K562 (cell line): ENCODE results near the gene TRMT112. TPM values are rescaled to one million over a fixed set of nuclear protein-coding genes. Genes with fewer than 3 reads are reported as not detected.
A peak's percentile ranks its signal among the peaks of the same experiment; 100 is the strongest.

Experiments
- CXXC5 ChIP-seq: fragments of 250-450 bp; sonication (Bioruptor Pico); IDR thresholded peaks from 2 replicates; pipeline ENCODE4 v1.8.0; 2022; ENCODE audit warnings: inconsistent platforms, mild to moderate bottlenecking, moderate library complexity
- DNMT1 ChIP-seq: fragments of 450-650 bp; IDR thresholded peaks from 2 replicates; pipeline ENCODE4 v1.6.1; 2016; ENCODE audit warnings: antibody characterized with exemption, mild to moderate bottlenecking
- FOXJ2 ChIP-seq: fragments of 200-800 bp; sonication (Bioruptor generic); IDR thresholded peaks from 2 replicates; pipeline ENCODE4 v1.6.1; 2016; ENCODE audit warnings: missing genetic modification characterization, missing compliant biosample characterization
- FOXP1 ChIP-seq: sonication (generic); formaldehyde crosslinking; IDR thresholded peaks from 2 replicates; pipeline ENCODE4 v1.8.0; 2022; ENCODE audit warnings: mild to moderate bottlenecking, missing genetic modification reagents
- GABPA ChIP-seq: fragments of 200-800 bp; sonication (Bioruptor generic); conservative IDR thresholded peaks from 2 replicates; pipeline ENCODE4 v1.6.1; 2016; ENCODE audit warnings: low read depth, missing genetic modification characterization, missing compliant biosample characterization
- HCFC1 ChIP-seq: IDR thresholded peaks from 2 replicates; pipeline ENCODE4 v1.6.1; 2012; ENCODE audit warnings: low read depth, low read length, improper control_type of control experiment
- ILK ChIP-seq: fragments of 450-650 bp; IDR thresholded peaks from 2 replicates; pipeline ENCODE4 v1.6.1; 2016; ENCODE audit warnings: missing genetic modification characterization, low read depth, mild to moderate bottlenecking, missing compliant biosample characterization, moderate library complexity, borderline replicate concordance
- POLR2B ChIP-seq: fragments of 450-650 bp; IDR thresholded peaks from 2 replicates; pipeline ENCODE4 v1.6.1; 2018; ENCODE audit warnings: low read depth; ENCODE audit not compliant: partially characterized antibody
- POLR2H ChIP-seq: IDR thresholded peaks from 2 replicates; pipeline ENCODE4 v1.6.1; 2016; ENCODE audit warnings: missing genetic modification characterization, low read depth, mild to moderate bottlenecking, control low read depth, missing compliant biosample characterization, moderate library complexity
- RB1 ChIP-seq: fragments of 450-650 bp; IDR thresholded peaks from 2 replicates; pipeline ENCODE4 v1.6.1; 2017; ENCODE audit warnings: low read depth, mild to moderate bottlenecking
- SMARCC2 ChIP-seq: fragments of 450-650 bp; IDR thresholded peaks from 2 replicates; pipeline ENCODE4 v1.6.1; 2017; ENCODE audit warnings: antibody characterized with exemption, moderate library complexity, mild to moderate bottlenecking, low read depth
- TARDBP ChIP-seq: fragments of 450-650 bp; IDR thresholded peaks from 2 replicates; pipeline ENCODE4 v1.6.1; 2016
- TGIF2 ChIP-seq: sonication (generic); formaldehyde crosslinking; IDR thresholded peaks from 2 replicates; pipeline ENCODE4 v1.8.1; 2022; ENCODE audit warnings: mild to moderate bottlenecking, missing genetic modification reagents, moderate library complexity
- ZNF354B ChIP-seq: fragments of 250-450 bp; sonication (Bioruptor Pico); IDR thresholded peaks from 2 replicates; pipeline ENCODE4 v1.4.0; 2020
- polyA plus RNA-seq, 8 experiments: library from polyadenylated mRNA; depleted of rRNA in 4 of 8; stranded (reverse) in 5 of 8; unstranded in 3 of 8; fragments of >200 nt; fragmentation: Nextera tagmentation in 2 of 8; fragmentation: Illumina TruSeq in 1 of 8; extraction: Ambion mirVana in 2 of 8; extraction: Trizol in 1 of 8; gene quantifications; 2 replicates each; pipeline versions ENCODE4 v1.2.1 to v1.2.3, GENCODE V29; 2011 to 2014; ENCODE audit warnings: inconsistent platforms in 1 of 8, missing spikeins in 1 of 8
- total RNA-seq, 7 experiments: library from RNA; depleted of rRNA in 6 of 7; stranded (reverse); fragments of >200 nt in 6 of 7; fragmentation: Illumina TruSeq in 2 of 7; extraction: Trizol in 2 of 7; gene quantifications; 2 replicates each; pipeline versions ENCODE4 v1.2.1 to v1.2.3, GENCODE V29; 2011 to 2021; ENCODE audit warnings: low replicate concordance in 1 of 7
- TF ChIP-seq, protein P1 (sequence below): sonication (generic); formaldehyde crosslinking; IDR thresholded peaks from 2 replicates; pipeline ENCODE4 v1.8.0; 2022; ENCODE audit warnings: mild to moderate bottlenecking, low read depth, missing genetic modification reagents
- TF ChIP-seq, protein P2 (sequence below): fragments of 250-450 bp; sonication (Bioruptor Pico); IDR thresholded peaks from 2 replicates; pipeline ENCODE4 v1.8.0; 2022; ENCODE audit warnings: inconsistent platforms, mild to moderate bottlenecking, moderate library complexity, borderline replicate concordance
- TF ChIP-seq, protein P3 (sequence below): sonication (generic); formaldehyde crosslinking; IDR thresholded peaks from 2 replicates; pipeline ENCODE4 v1.8.1; 2022; ENCODE audit warnings: missing genetic modification reagents
- TF ChIP-seq, protein P4 (sequence below): fragments of 250-450 bp; sonication (Bioruptor Pico); IDR thresholded peaks from 2 replicates; pipeline ENCODE4 v1.5.0; 2021; ENCODE audit warnings: mild to moderate bottlenecking, borderline replicate concordance
- TF ChIP-seq, protein P5 (sequence below): fragments of 250-450 bp; sonication (Bioruptor Pico); IDR thresholded peaks from 2 replicates; pipeline ENCODE4 v1.8.0; 2022; ENCODE audit warnings: moderate library complexity, mild to moderate bottlenecking, inconsistent platforms
- TF ChIP-seq, protein P6 (sequence below): sonication (generic); formaldehyde crosslinking; IDR thresholded peaks from 2 replicates; pipeline ENCODE4 v1.8.0; 2022; ENCODE audit warnings: missing genetic modification reagents, mild to moderate bottlenecking, borderline replicate concordance

TRMT112 gene
- total and polyA plus RNA-seq, 9 of the 15 experiments (the other 6 are each of a cell fraction or from before 2014, with no cell fraction given): 162 to 444 (median 300) TPM

DNA sequence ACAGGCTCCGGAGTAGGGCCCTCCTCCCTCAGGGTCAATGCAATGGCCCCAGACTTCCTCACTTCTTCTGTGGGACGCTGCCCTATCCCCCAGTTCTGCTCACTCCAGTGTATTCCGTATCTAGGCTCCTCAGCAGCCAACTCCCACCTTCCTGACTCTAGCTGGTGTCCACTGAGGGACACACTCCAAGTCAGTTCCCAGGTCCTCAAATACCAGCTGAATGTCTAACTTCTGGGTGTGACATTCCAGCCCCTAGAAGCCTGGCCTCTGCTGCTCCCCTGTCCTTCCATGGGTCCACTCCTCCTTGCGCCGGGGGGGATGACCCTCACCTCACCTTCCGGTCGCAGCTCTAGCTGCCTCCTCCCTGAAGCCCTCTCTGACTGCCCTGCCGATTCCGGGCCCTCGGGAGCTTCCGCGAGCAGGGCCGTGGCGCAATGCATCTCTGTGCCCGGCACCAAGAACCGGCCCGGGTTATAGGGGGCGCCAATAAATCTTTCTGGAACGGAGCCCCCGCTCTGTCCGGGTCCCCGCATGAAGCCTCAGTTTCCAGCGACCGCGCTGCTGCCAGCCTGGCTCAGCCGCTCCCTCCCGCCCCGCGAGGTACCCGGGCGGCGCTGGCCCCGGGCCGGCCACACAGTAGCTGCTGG is 48.3 kb downstream of the TRMT112 start (continued):
- no peak; the same call in 1 of the 2 replicates for TF ChIP-seq POLR2H (tag)
- no peak for TF ChIP-seq ZNF354B
- TF ChIP-seq TGIF2 (CRISPR knock-in tag): no peak
- no peak for TF ChIP-seq GABPA (tag)
- no peak; the same call in 1 of the 2 replicates for TF ChIP-seq RB1
- no peak for TF ChIP-seq CXXC5 (CRISPR knock-in tag)
- TF ChIP-seq FOXP1: no peak
- TF ChIP-seq TARDBP: no peak
- no peak for TF ChIP-seq ILK
- TF ChIP-seq, protein P1, sequence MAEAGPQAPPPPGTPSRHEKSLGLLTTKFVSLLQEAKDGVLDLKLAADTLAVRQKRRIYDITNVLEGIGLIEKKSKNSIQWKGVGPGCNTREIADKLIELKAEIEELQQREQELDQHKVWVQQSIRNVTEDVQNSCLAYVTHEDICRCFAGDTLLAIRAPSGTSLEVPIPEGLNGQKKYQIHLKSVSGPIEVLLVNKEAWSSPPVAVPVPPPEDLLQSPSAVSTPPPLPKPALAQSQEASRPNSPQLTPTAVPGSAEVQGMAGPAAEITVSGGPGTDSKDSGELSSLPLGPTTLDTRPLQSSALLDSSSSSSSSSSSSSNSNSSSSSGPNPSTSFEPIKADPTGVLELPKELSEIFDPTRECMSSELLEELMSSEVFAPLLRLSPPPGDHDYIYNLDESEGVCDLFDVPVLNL: no peak
- no peak for TF ChIP-seq DNMT1
- TF ChIP-seq, protein P2, sequence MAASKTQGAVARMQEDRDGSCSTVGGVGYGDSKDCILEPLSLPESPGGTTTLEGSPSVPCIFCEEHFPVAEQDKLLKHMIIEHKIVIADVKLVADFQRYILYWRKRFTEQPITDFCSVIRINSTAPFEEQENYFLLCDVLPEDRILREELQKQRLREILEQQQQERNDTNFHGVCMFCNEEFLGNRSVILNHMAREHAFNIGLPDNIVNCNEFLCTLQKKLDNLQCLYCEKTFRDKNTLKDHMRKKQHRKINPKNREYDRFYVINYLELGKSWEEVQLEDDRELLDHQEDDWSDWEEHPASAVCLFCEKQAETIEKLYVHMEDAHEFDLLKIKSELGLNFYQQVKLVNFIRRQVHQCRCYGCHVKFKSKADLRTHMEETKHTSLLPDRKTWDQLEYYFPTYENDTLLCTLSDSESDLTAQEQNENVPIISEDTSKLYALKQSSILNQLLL (CRISPR knock-in tag): no peak
- peak; percentile 38; the same call in 1 of the 2 replicates for TF ChIP-seq HCFC1
- TF ChIP-seq FOXJ2 (tag): no peak; the same call in 1 of the 2 replicates
- peak; percentile 51 for TF ChIP-seq POLR2B
- TF ChIP-seq, protein P3, sequence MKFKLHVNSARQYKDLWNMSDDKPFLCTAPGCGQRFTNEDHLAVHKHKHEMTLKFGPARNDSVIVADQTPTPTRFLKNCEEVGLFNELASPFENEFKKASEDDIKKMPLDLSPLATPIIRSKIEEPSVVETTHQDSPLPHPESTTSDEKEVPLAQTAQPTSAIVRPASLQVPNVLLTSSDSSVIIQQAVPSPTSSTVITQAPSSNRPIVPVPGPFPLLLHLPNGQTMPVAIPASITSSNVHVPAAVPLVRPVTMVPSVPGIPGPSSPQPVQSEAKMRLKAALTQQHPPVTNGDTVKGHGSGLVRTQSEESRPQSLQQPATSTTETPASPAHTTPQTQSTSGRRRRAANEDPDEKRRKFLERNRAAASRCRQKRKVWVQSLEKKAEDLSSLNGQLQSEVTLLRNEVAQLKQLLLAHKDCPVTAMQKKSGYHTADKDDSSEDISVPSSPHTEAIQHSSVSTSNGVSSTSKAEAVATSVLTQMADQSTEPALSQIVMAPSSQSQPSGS (CRISPR knock-in tag): no peak
- TF ChIP-seq, protein P4, sequence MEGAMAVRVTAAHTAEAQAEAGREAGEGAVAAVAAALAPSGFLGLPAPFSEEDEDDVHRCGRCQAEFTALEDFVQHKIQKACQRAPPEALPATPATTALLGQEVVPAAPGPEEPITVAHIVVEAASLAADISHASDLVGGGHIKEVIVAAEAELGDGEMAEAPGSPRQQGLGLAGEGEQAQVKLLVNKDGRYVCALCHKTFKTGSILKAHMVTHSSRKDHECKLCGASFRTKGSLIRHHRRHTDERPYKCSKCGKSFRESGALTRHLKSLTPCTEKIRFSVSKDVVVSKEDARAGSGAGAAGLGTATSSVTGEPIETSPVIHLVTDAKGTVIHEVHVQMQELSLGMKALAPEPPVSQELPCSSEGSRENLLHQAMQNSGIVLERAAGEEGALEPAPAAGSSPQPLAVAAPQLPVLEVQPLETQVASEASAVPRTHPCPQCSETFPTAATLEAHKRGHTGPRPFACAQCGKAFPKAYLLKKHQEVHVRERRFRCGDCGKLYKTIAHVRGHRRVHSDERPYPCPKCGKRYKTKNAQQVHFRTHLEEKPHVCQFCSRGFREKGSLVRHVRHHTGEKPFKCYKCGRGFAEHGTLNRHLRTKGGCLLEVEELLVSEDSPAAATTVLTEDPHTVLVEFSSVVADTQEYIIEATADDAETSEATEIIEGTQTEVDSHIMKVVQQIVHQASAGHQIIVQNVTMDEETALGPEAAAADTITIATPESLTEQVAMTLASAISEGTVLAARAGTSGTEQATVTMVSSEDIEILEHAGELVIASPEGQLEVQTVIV (CRISPR knock-in tag): no peak
- TF ChIP-seq, protein P5, sequence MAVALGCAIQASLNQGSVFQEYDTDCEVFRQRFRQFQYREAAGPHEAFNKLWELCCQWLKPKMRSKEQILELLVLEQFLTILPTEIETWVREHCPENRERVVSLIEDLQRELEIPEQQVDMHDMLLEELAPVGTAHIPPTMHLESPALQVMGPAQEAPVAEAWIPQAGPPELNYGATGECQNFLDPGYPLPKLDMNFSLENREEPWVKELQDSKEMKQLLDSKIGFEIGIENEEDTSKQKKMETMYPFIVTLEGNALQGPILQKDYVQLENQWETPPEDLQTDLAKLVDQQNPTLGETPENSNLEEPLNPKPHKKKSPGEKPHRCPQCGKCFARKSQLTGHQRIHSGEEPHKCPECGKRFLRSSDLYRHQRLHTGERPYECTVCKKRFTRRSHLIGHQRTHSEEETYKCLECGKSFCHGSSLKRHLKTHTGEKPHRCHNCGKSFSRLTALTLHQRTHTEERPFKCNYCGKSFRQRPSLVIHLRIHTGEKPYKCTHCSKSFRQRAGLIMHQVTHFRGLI (CRISPR knock-in tag): no peak
- TF ChIP-seq, protein P6, sequence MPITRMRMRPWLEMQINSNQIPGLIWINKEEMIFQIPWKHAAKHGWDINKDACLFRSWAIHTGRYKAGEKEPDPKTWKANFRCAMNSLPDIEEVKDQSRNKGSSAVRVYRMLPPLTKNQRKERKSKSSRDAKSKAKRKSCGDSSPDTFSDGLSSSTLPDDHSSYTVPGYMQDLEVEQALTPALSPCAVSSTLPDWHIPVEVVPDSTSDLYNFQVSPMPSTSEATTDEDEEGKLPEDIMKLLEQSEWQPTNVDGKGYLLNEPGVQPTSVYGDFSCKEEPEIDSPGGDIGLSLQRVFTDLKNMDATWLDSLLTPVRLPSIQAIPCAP (CRISPR knock-in tag): no peak
- no peak for TF ChIP-seq SMARCC2
